ENCODE results near the gene NMT2.
A peak's percentile ranks its signal among the peaks of the same experiment; 100 is the strongest.

DNA sequence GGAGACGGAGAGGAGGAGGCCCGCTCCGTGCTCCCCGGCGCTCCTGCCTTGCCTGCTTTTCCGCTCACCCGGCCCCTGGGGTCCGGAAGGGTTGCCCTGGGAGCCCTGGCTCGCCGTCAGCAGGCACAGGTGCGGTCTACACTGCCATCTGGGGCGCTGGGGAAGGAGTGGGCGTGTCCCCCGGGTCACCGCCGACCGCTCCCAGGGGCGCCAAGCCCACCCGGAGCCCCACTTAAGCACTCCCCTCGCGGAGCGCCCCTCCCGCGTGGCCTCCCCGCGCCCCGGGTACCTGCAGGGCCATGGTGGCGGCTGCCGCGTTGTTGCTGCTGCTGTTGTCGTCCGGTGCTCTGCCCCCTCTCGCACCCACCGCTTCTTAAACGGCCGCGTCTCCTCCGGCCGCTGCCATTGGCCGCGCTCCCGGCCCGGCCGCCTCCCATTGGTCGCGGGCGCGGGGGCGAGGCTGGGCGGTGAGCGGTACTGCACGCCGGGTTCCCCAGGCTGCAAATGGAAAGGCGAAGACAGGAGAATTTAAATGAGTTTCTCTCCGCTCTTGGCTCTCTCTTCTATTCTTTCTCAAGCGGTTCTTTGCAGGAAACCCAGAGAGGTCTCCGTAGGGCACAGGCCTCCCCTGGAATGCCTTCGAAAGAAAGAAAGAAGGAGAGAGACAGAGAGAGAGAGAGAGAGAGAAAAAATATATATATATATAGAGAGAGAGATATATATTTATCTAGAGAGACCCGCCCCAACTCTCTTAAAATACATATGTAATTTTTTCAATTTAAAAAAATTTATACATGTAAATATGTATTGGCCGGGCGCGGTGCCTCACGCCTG is 79.8 kb downstream of the NMT2 start, which contains the start of gene ACBD7:
- TF ChIP-seq, protein P1, sequence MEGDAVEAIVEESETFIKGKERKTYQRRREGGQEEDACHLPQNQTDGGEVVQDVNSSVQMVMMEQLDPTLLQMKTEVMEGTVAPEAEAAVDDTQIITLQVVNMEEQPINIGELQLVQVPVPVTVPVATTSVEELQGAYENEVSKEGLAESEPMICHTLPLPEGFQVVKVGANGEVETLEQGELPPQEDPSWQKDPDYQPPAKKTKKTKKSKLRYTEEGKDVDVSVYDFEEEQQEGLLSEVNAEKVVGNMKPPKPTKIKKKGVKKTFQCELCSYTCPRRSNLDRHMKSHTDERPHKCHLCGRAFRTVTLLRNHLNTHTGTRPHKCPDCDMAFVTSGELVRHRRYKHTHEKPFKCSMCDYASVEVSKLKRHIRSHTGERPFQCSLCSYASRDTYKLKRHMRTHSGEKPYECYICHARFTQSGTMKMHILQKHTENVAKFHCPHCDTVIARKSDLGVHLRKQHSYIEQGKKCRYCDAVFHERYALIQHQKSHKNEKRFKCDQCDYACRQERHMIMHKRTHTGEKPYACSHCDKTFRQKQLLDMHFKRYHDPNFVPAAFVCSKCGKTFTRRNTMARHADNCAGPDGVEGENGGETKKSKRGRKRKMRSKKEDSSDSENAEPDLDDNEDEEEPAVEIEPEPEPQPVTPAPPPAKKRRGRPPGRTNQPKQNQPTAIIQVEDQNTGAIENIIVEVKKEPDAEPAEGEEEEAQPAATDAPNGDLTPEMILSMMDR (IDR thresholded peaks at IDR 0.05): peak; percentile 40 to 71 (median 58)
- TF ChIP-seq POLR2A (IDR thresholded peaks at IDR 0.05): no peak
